ENCODE data around the gene CRACDL.

The CRACDL gene

DNA sequence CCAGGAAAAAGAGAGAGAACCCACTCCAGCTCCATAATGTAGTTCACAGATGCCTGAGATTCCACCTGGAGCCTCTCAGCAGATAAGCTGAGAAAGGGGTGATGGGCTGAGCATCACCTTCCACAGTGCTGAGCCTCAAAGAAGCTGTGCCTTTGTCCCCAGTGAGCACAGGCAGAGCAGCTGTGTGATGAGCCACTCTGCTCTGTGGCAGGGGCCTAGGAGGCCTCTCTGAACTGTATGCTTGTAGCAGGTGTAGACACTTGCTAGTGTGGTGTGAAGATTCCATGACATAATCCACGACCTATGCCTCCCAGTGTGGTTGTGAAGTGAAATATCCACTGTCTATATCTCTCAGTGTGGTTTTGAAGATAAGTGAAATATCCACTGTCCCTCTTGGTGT, 134.7 kb downstream of the CRACDL start:
- no peak for DNase-seq

- no peak for DNase-seq
Observed at GRCh38 chr2:98800330-98801064, 135.5 kb downstream of the CRACDL start.

- no peak for DNase-seq
Observed at GRCh38 chr2:98799375-98800329, 136.4 kb downstream of the CRACDL start.

GRCh38 chr2:98796775-98797544, 139.1 kb downstream of the CRACDL start:
- DNase-seq, result no peak

DNA sequence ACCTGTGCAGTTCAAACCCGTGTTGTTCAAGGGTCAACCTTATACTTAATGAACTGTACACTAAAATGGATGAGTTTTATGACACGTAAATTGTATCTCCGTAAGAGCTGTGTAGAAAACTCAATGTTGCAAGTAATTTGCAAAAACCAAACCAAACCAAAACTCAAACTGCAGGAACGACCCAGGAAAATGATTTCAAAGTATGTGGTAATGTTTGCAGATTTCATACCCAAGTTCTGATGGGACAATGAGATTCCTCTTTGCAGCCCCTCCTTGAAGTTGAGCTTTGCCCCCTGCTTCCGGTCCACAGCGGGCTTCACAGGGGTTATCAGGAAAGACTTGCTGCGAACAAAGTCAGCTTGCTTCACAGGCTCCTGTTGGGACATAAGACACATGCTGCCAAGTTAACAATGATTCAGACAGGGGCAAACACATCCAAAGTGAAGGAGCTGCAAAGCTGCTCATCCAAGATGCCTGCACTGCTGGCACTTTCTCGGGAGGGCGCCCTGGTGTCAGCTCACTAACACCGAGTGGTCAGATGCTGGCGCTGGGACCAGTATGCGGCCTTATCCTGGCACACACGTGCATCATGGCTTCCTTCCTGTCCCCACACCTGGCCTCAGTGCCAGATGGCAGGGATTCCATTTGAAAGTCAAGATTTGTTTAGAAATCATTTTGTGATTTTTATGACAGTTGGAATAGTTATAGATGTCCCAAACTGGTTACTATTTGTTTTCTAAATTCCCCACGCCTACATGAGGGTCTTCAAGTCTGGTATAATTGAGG, 139.9 kb downstream of the CRACDL start:
- no peak for DNase-seq

GRCh38 chr2:98793897-98794830, 141.9 kb downstream of the CRACDL start:
- DNase-seq, result no peak

DNA sequence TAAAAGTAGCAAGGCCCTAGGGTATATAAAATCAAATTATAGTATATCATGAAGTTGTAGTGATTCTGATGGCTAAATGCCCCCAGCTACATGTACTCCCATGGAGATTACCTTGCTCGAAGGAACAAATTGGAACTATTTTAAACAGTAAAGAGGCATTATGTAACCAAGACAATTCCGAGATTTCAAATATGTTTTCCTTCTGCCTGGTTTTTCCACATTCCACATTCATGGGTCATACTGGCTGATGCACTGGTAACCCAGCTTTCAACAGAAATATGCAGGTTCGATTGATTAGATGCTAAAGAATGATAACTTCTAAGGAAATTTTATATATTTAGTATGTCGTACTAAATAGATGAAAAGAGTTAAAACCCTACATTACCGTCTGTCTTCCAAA, 142.8 kb downstream of the CRACDL start:
- no peak for DNase-seq

DNA sequence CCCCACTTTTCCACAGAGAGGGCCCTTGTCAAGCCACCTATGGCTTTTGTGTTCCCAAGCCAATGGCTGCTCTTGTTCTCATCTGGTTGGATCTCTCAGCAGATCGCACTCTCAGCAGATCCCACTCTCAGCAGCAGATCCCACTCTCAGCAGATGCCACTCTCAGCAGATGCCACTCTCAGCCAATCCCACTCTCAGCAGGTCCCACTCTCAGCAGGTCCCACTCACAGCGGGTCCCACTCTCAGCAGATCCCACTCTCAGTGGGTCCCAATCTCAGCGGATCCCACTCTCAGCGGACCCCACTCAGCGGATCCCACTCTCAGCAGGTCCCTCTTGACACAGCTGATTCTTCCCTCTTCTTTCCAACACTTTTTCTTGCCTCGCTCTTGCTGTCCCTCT, 145.8 kb downstream of the CRACDL start:
- no peak for DNase-seq

DNA sequence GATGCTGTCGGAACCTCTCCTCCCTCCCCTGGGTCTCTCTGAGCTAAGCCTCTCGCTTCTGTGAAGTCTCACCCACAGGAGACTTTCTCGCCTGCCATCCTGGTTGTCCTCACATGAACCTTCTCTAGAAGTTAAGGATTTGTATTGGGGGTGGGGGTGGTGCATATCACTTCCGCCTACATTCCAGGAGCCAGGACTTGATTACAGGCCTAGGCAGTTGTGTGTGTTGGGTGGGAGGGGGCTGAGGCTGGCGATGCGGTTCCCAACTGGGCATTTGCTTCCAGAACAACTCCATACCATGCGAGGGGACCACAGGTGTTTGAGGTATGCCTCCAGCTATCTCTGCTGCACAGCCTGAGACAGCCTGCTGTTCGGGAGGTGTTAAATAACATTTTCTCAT, 148.3 kb downstream of the CRACDL start:
- no peak for DNase-seq

- DNase-seq, result no peak
Observed at GRCh38 chr2:98786179-98786578, 149.8 kb downstream of the CRACDL start.

DNA sequence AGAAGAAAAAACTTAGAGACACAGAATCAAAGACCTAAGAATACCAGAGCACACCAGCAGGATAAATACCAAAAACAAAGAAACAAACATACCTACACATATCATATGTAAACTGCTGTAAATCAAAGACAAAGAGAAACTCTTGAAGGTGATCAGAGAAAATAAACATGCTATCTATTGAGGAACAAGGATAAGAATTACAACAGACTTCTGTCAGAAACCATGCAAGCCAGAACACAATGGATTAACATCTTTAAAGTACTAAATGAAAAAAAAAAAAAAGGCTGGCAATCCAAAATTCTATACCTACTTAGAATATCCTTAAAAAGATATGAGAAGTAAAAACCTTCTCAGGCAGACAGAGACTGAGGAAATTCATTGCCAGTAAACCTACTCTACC, 153.5 kb downstream of the CRACDL start:
- no peak for DNase-seq

DNA sequence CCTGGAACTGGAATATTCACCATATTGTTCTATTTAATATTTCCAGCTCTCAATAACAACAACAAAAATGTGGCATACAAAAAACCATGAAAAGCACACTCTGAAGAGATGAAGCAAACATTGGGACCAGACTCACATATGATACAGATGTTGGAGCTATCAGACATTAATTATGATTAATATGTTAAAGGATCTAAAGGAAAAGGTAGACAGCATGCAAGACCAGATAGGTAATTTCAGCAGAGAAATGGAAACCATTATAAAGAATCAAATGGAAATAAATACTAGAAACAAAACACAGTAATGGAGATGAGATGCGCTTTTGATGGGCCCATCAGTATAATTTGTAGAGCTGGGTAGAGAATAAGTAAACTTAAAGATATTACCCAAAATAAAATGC, 154.2 kb downstream of the CRACDL start:
- DNase-seq, result no peak

DNA sequence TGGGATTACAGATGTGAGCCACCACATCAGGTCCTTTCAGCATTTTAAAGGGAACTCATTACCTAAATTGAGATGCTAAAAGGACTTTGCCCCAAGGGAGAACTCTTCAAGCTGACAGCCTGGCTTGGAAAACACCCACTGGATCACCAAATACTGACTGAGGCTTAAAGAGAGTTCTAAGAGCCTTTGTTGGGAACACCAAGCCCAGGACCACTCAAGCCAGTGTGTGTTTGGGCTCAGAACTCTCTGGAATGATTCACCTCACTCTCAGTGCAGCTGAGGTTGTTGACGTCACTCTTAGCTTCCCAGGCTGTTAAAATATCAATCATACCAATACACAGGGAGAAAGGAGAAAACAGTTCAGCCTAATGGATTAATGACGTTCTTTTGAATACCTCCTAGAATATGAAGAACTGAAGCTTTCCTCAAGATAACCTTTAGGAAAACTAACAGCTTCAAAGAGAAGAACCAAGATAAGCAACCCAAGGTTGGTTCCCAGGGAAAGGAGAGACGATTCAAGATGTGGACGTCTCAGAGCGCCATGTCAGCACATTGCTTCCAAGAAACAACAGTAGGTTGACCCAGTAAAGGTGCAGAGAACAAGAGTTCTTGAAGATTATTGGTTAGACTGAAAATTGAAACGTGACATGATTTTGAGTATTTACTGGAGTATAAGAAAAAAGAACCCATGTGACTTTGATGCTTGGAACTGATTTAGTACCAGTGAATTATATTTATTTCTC, 157.1 kb downstream of the CRACDL start:
- no peak for DNase-seq

DNA sequence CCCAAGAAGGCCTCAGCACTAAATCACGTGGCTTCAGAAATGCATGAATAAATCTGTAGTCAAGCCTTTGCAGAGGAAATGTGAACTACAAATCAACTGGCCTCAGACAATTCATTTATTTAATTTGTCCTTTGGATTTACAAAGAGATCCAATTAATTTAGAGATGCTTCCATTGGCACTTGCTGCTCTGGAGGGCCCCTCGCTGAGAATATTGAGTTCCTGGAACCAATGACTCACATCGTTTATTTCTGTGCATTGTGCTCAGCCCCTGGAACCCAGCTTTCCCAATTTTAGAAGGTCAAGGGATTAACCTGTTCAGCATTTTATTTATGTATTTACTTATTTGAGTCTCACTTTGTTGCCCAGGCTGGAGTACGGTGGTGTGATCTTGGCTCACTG, 157.9 kb downstream of the CRACDL start:
- no peak for DNase-seq

DNA sequence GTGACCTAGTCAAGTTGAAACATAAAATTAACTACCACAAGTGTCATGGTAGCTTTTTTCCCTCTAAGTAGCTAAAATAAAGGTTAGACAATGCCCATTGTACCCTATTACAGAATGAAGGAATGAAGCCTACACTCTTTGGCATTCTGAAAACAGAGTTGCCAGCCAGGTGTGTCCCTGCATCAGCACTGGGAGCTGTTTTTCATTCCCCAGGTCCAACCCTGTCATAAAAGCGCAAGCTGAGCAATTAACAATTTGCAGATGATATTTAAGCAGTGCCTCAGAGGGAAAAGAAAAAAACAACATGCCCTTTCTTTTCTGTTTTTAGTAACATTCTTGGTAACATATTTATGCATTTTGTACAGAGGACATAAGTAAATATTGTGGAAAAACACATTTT, 158.3 kb downstream of the CRACDL start:
- DNase-seq, result no peak

GRCh38 chr2:98777076-98777475, 158.9 kb downstream of the CRACDL start:
- DNase-seq, result no peak

DNA sequence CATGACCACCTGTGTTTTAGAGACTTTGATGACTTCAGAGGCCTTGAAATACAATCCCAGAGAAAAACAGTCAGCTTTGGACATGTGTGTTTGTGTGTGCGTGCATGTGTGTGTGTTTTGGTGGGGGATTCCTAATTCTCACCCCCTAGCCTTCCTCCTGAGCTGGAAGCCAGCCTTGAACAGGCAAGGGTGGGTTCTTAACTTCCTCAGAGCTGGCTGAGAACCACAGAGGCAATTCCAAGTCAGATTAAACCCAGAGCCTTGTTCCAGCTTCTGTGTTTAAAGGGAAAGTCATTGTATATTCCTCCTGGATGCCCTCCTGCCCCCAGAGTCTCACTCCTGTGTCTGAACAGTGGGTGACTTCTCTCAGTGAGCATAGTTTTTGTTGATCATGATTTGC, 159.9 kb downstream of the CRACDL start:
- no peak for DNase-seq

DNA sequence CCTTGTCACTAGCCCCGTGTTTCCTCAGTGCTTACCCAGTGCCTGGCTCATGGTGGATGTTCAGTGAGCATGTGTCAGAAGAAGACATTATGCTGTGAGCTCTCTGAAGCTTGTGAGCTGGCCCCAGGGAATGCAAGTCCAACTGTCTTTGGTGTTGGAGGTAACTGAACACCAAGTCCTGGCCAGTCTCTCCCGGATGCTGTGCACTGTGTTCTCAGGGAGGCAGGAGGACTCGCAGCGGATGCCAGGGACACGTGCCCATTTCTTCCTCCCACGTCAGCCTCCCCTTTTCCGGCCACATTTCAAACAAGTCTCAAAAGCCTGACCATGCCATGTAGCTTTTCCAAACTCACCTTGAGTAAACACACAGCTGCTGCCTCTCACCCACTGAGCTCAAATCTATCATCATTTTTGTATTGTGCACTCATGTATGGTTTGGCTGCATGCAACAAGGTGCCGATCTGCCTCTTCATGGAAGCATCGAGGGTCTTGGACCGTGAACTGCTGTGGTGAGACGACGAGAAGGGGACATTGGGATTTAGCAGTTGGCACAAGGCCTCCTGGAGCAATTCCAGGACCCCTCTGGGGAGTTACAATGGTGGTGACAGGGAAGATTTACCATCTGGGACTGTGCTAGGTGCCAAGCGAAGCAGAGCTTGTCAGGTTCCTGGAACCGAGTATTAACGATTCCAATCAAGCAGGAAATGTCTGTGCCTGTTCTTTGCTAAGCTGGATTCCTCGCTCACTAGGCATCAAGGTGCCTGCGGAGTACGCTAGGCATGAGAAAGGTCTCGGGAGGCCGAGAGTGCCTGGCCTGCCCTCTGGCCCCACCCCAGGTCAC, 160.7 kb downstream of the CRACDL start:
- no peak for DNase-seq

DNA sequence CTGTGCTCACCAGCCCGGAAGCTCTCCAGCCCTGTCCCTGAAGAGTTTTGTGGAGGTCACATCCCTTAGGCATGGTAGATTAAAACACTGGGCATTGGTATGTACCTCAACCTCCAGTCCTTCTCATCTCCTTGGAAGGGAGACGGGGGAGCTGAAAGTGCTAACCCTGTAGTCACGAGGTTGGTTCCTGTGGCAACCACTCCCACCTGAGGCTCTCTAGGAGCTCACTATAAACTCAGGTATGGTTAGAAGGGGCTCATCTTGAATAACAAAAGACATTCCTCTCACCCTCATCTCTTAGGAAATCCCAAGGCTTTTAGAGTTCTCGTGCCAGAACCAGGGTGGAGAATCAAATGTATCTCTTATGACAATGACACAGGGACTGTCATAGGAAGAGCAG, 162.1 kb downstream of the CRACDL start:
- DNase-seq, result no peak

DNA sequence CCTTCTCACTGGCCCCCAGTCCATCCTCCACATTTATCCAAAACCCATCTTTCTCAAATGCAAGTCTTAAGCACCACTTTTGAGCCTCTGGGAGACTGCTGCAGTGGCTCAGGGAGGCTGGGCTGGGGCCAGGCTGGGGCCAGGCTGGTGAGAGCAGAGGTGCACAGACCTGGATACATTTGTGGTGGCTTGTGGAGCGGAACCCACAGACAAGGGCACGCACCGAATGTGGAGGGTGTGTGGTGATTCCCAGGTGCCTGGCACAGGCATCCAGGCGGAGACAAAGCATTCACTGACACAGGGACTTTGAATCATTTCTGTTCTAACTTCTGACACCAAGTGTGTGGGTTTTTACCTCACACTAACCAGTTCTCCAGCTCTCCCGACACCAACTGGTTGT, 162.9 kb downstream of the CRACDL start:
- DNase-seq, result no peak
